HEK293T (cell line): ENCODE data around the gene ZNHIT6.

Experiments
- CTCF ChIA-PET: fragments of 350-600 bp; formaldehyde crosslinking; extraction: SDS; loops from one replicate; lab custom pipeline; 2021; ENCODE audit warnings: antibody characterized with exemption, inconsistent platforms; lab: Yijun Ruan, JAX
- POLR2A ChIA-PET: fragments of 350-600 bp; formaldehyde crosslinking; extraction: SDS; loops from one replicate; lab custom pipeline; 2020; ENCODE audit warnings: antibody characterized with exemption, inconsistent platforms; lab: Yijun Ruan, JAX
- DNase-seq: peaks from one replicate; pipeline ENCODE4 v3.0.0; 2012; ENCODE audit warnings: mixed read lengths; ENCODE audit errors: extremely low spot score
- ARNT ChIP-seq: fragments of 450-650 bp; IDR thresholded peaks from 2 replicates; pipeline ENCODE4 v1.6.1; 2017; ENCODE audit warnings: mild to moderate bottlenecking
- BHLHE40 ChIP-seq: fragments of 450-650 bp; IDR thresholded peaks from 2 replicates; pipeline ENCODE4 v1.6.1; 2016; ENCODE audit warnings: mild to moderate bottlenecking, moderate library complexity, borderline replicate concordance
- CTBP1 ChIP-seq: fragments of 450-650 bp; IDR thresholded peaks from 2 replicates; pipeline ENCODE4 v1.6.1; 2016; ENCODE audit warnings: borderline replicate concordance
- ELF4 ChIP-seq: fragments of 450-650 bp; IDR thresholded peaks from 2 replicates; pipeline ENCODE4 v1.6.1; 2017; ENCODE audit warnings: antibody characterized with exemption
- FOXA1 ChIP-seq: fragments of 450-650 bp; IDR thresholded peaks from 2 replicates; pipeline ENCODE4 v1.6.1; 2016; ENCODE audit warnings: mild to moderate bottlenecking
- FOXK2 ChIP-seq: fragments of 450-650 bp; IDR thresholded peaks from 2 replicates; pipeline ENCODE4 v1.6.1; 2016; ENCODE audit warnings: mild to moderate bottlenecking
- FOXM1 ChIP-seq: fragments of 450-650 bp; IDR thresholded peaks from 2 replicates; pipeline ENCODE4 v1.6.1; 2017; ENCODE audit warnings: mild to moderate bottlenecking, borderline replicate concordance
- HDGF ChIP-seq: fragments of 450-650 bp; IDR thresholded peaks from 2 replicates; pipeline ENCODE4 v1.6.1; 2017; ENCODE audit warnings: antibody characterized with exemption, borderline replicate concordance
- L3MBTL2 ChIP-seq: fragments of 450-650 bp; conservative IDR thresholded peaks from 2 replicates; pipeline ENCODE4 v1.6.1; 2016; ENCODE audit warnings: mild to moderate bottlenecking
- LEF1 ChIP-seq: fragments of 450-650 bp; IDR thresholded peaks from 2 replicates; pipeline ENCODE4 v1.6.1; 2017; ENCODE audit warnings: mild to moderate bottlenecking, borderline replicate concordance
- NFRKB ChIP-seq: fragments of 450-650 bp; IDR thresholded peaks from 2 replicates; pipeline ENCODE4 v1.6.1; 2016; ENCODE audit warnings: mild to moderate bottlenecking, moderate library complexity
- PKNOX1 ChIP-seq: fragments of 450-650 bp; IDR thresholded peaks from 2 replicates; pipeline ENCODE4 v1.6.1; 2016
- SP1 ChIP-seq: fragments of 450-650 bp; IDR thresholded peaks from 2 replicates; pipeline ENCODE4 v1.6.1; 2017
- SUZ12 ChIP-seq: fragments of 450-650 bp; IDR thresholded peaks from 2 replicates; pipeline ENCODE4 v1.6.1; 2016; ENCODE audit warnings: mild to moderate bottlenecking
- TARDBP ChIP-seq: fragments of 450-650 bp; IDR thresholded peaks from 2 replicates; pipeline ENCODE4 v1.6.1; 2016
- ZNF384 ChIP-seq: fragments of 450-650 bp; IDR thresholded peaks from 2 replicates; pipeline ENCODE4 v1.6.1; 2016

Gene ZNHIT6

GRCh38 chr1:85659174-85659573, 49.1 kb downstream of the ZNHIT6 start:
- POLR2A ChIA-PET, result no interaction called here
- CTCF ChIA-PET, result no interaction called here
- TF ChIP-seq LEF1, result no peak
- no peak for DNase-seq

DNA sequence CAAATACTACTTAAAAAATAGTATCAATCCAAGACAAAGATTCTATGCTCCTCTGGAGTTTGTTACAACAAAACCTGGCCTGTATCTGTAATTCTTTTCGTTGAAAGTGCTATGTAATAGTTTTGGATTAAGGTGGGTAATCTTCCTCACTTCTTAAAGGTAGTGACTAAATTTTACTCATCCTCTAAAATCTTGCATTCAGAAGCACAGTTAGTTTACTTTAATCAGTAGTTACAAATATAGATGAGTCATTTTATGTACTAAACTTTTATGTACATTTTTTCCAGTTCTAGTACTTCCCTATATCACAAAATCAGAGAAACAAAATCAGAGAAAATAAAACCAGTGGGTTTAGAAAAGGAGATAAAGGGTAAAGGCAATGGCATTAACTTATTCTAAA, 51.3 kb downstream of the ZNHIT6 start:
- POLR2A ChIA-PET, result no interaction called here
- DNase-seq, result no peak
- TF ChIP-seq BHLHE40 (no peak), FOXK2 (no peak)
- CTCF ChIA-PET, result no interaction called here

GRCh38 chr1:85656256-85656655, 52.0 kb downstream of the ZNHIT6 start:
- no peak for TF ChIP-seq FOXA1
- TF ChIP-seq FOXK2, result no peak
- TF ChIP-seq ELF4, result no peak
- TF ChIP-seq TARDBP, result no peak
- no peak for TF ChIP-seq LEF1
- TF ChIP-seq SP1, result no peak
- ChIA-PET CTCF (no interaction called here), POLR2A (no interaction called here)
- no peak for DNase-seq

DNA sequence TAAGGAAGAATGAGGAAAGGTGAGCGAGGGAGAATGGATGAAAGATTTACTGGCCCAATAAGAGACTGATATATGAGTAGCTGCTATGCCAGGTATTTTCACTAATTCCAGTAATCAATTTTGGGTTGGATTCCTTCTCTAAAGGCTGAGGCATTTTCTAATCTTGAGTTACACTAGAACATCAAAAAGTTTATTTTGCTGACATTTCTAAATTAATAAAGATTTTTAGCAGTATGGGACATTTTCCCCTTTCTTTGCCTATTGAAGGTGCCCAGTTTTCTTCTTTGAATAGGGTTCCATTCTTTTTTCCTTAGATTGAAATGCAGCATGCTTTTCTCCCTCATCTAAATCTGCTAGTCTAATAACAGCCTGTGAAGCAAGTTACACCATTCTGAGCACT, 52.9 kb downstream of the ZNHIT6 start:
- CTCF ChIA-PET, result no interaction called here
- POLR2A ChIA-PET, result no interaction called here

GRCh38 chr1:85654066-85654782, 54.0 kb downstream of the ZNHIT6 start:
- CTCF ChIA-PET, result no interaction called here
- POLR2A ChIA-PET, result interaction anchor here (1.1 kb wide), 1 partner anchor 12 kb away, joined by 3 read pairs; no protein-coding TSS in a partner anchor
- TF ChIP-seq CTBP1 (no peak), ELF4 (no peak), FOXA1 (no peak), HDGF (no peak), FOXK2 (no peak), LEF1 (no peak), PKNOX1 (no peak), NFRKB (no peak), ZNF384 (no peak), TARDBP (no peak), ARNT (no peak), L3MBTL2 (no peak), SP1 (no peak), BHLHE40 (no peak), SUZ12 (no peak), FOXM1 (no peak)
- DNase-seq, result no peak

More for the DNA sequence above, 52.9 kb downstream of the ZNHIT6 start:
- TF ChIP-seq SUZ12 (no peak), NFRKB (no peak), FOXA1 (no peak), SP1 (no peak), L3MBTL2 (no peak), ELF4 (no peak)
- DNase-seq, result no peak

DNA sequence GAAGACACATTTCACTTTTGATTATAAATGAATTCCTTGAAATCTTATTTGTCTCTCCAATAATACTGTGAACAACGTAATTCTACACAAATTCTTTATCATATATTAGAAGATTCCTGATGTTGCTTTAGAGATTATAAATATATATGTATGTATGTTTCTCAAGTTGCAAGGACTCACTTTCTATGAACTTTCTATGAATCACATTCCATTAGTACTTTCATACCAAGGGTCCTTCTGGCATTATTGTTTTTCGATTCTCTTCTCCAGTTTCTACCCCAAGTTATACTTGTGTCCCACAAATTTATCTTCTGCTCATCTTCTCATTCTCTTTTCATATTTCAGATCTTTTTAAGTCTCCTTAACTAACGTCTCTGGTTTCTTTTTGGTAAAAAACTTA, 55.9 kb downstream of the ZNHIT6 start:
- no peak for DNase-seq
- POLR2A ChIA-PET, result no interaction called here
- CTCF ChIA-PET, result no interaction called here
- no peak for TF ChIP-seq CTBP1
- no peak for TF ChIP-seq FOXM1
- no peak for TF ChIP-seq SUZ12
- TF ChIP-seq HDGF, result no peak
- TF ChIP-seq FOXA1, result no peak
- no peak for TF ChIP-seq NFRKB
- no peak for TF ChIP-seq ZNF384
- no peak for TF ChIP-seq FOXK2
- no peak for TF ChIP-seq TARDBP
- no peak for TF ChIP-seq SP1
- TF ChIP-seq ELF4, result no peak
- TF ChIP-seq L3MBTL2, result no peak
- TF ChIP-seq BHLHE40, result no peak
- no peak for TF ChIP-seq PKNOX1
- TF ChIP-seq ARNT, result no peak
- TF ChIP-seq LEF1, result no peak

DNA sequence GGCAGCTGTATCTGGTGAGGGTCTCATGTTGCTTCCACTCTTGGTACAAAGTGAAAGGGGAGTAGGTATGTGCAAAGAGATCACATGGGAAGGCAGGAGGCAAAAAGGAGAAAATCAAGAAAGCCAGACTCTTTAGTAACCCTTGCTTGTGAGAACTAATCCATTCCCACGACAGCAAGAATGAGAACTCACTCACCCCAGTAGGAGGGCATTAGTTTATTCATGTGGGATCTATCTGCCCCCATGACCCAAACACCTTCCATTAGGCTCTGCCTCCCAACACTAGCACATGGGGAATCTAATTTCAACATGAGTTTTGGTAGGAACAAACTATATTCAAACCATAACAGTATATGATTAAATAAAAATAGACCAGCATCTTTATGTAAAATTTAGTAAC, 57.6 kb downstream of the ZNHIT6 start:
- no peak for DNase-seq
- ChIA-PET CTCF (no interaction called here), POLR2A (no interaction called here)
- TF ChIP-seq ZNF384 (no peak), LEF1 (no peak), HDGF (no peak), ELF4 (no peak), PKNOX1 (no peak), FOXK2 (no peak), TARDBP (no peak), SP1 (no peak), CTBP1 (no peak), ARNT (no peak), L3MBTL2 (no peak), BHLHE40 (no peak), FOXA1 (no peak), SUZ12 (no peak), NFRKB (no peak)
